Keratinocyte (primary cell): ENCODE measurements around the gene ADAMTS2. TPM values are rescaled to one million over a fixed set of nuclear protein-coding genes. Genes with fewer than 3 reads are reported as not detected.

Experiments used
- DNase-seq: peaks from one replicate; pipeline ENCODE4 v3.0.0-alpha.2; 2011; ENCODE audit warnings: low read depth, missing footprints, low spot score
- FAIRE-seq: peaks from 2 replicates; lab custom pipeline; 2011; peaks lifted over from hg19 to GRCh38; lab: Jason Lieb, UNC
- H2AFZ ChIP-seq: 2 replicates; pipeline ENCODE4 v1.6.0; 2012; ENCODE audit warnings: low read length, control low read depth, inconsistent platforms; ENCODE audit not compliant: control insufficient read depth
- H3K27ac ChIP-seq: 2 replicates; pipeline ENCODE4 v1.5.1; 2011; ENCODE audit warnings: low read length; ENCODE audit not compliant: control insufficient read depth, insufficient read depth
- H3K27me3 ChIP-seq: 3 replicates; pipeline ENCODE4 v1.6.0; 2011; ENCODE audit warnings: low read length; ENCODE audit not compliant: control insufficient read depth, insufficient read depth; ENCODE audit errors: extremely low read depth
- H3K36me3 ChIP-seq, 2 experiments: 2 replicates in 1 of 2; 3 replicates in 1 of 2; pipeline ENCODE4 v1.5.1; 2011; ENCODE audit warnings: low read length in 2 of 2, mild to moderate bottlenecking in 1 of 2; ENCODE audit not compliant: control insufficient read depth in 2 of 2, insufficient read depth in 2 of 2; ENCODE audit errors: extremely low read depth in 1 of 2
- H3K4me1 ChIP-seq: 3 replicates; pipeline ENCODE4 v1.5.1; 2011; ENCODE audit warnings: low read length; ENCODE audit not compliant: control insufficient read depth, insufficient read depth; ENCODE audit errors: extremely low read depth
- H3K4me2 ChIP-seq: 3 replicates; pipeline ENCODE4 v1.6.0; 2011; ENCODE audit warnings: low read depth, low read length; ENCODE audit not compliant: control insufficient read depth, insufficient read depth; ENCODE audit errors: extremely low read depth
- H3K4me3 ChIP-seq, 3 experiments: fragments of 200-600 bp in 1 of 3; sonication (generic) in 1 of 3; 2 replicates in 2 of 3; 3 replicates in 1 of 3; pipeline ENCODE4 v1.5.1; 2011 to 2016; ENCODE audit warnings: low read length in 3 of 3, mild to moderate bottlenecking in 3 of 3, control low read depth in 2 of 3, inconsistent platforms in 1 of 3, low read depth in 1 of 3, mixed read lengths in 1 of 3, mixed run types in 1 of 3, moderate library complexity in 1 of 3; ENCODE audit not compliant: control insufficient read depth in 2 of 3, insufficient read depth in 2 of 3; ENCODE audit errors: extremely low read depth in 1 of 3
- H3K79me2 ChIP-seq: 2 replicates; pipeline ENCODE4 v1.6.0; 2012; ENCODE audit warnings: low read length; ENCODE audit not compliant: control insufficient read depth, insufficient read depth
- H3K9ac ChIP-seq: 3 replicates; pipeline ENCODE4 v1.6.0; 2011; ENCODE audit warnings: low read length; ENCODE audit not compliant: control insufficient read depth, insufficient read depth; ENCODE audit errors: extremely low read depth
- H3K9me1 ChIP-seq: 3 replicates; pipeline ENCODE4 v1.6.0; 2011; ENCODE audit warnings: low read length; ENCODE audit not compliant: control insufficient read depth, insufficient read depth; ENCODE audit errors: extremely low read depth
- H3K9me3 ChIP-seq: 2 replicates; pipeline ENCODE4 v1.5.1; 2012; ENCODE audit warnings: low read depth, low read length; ENCODE audit not compliant: control insufficient read depth
- H4K20me1 ChIP-seq: 3 replicates; pipeline ENCODE4 v1.6.0; 2011; ENCODE audit warnings: low read length; ENCODE audit not compliant: control insufficient read depth, insufficient read depth; ENCODE audit errors: extremely low read depth
- EZH2 ChIP-seq: IDR thresholded peaks from one replicate; pipeline ENCODE4 v1.6.1; 2012; ENCODE audit warnings: inconsistent platforms, mild to moderate bottlenecking, low read length, moderate library complexity
- dilution Hi-C: fragments of 300-500 bp; cut with MboI; formaldehyde crosslinking; loops from one replicate; pipeline ENCODE4 v1.7.0; 2020; ENCODE audit warnings: low sequenced_read_pairs; ENCODE audit not compliant: extremely low pct_ligation_motif_present
- polyA plus RNA-seq, 5 experiments: library from polyadenylated mRNA; depleted of rRNA in 3 of 5; stranded (reverse) in 3 of 5; stranded (forward) in 1 of 5; unstranded in 1 of 5; fragments of >200 nt; gene quantifications; 1 replicate in 1 of 5; 2 replicates in 3 of 5; 3 replicates in 1 of 5; pipeline versions ENCODE4 v1.2.1 to v1.2.3, GENCODE V29; 2011 to 2012; ENCODE audit warnings: missing spikeins in 2 of 5, low read depth in 1 of 5, low replicate concordance in 1 of 5
- TF ChIP-seq, protein P1 (sequence below), 3 experiments: IDR thresholded peaks in 1 of 3; conservative IDR thresholded peaks in 1 of 3; optimal IDR thresholded peaks in 1 of 3; 2 replicates in 2 of 3; 3 replicates in 1 of 3; pipeline versions ENCODE3 to v1.5.1; 2011; ENCODE audit warnings: low read length in 3 of 3, mild to moderate bottlenecking in 3 of 3, moderate library complexity in 2 of 3, control low read depth in 1 of 3, inconsistent platforms in 1 of 3; ENCODE audit not compliant: insufficient read depth in 2 of 3; ENCODE audit errors: extremely low read depth in 1 of 3

The ADAMTS2 gene
- polyA plus RNA-seq, 1 donor (not counting 4 experiments of a cell fraction or from before 2014, with no cell fraction given), result not detected

DNA sequence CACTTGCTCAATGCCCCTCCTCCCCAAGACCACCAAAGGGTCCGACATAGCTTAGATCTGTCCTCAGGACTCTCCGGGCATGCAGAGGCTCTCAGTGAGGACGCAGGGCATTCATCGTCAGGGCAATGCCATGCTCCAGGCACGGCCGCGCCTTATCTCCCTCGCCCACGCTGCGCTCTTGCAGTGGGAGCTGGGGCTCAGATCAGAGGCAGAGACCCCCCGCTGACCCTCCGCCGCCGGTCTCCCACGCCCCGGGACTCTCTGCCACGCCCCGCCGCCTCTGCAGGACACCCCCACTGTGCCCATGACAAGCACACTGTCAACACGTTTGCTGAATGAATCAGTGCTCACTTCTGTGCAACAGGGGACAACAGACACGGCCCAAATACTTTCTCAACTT, 140.7 kb downstream of the ADAMTS2 start:
- no peak overlapping the region for H3K4me3 ChIP-seq
- H4K20me1 ChIP-seq, result no peaks in the 10 kb centered on the region
- FAIRE-seq, result no peak
- no peak overlapping the region for H3K4me2 ChIP-seq
- H3K9ac ChIP-seq, result no peak overlapping the region
- TF ChIP-seq, protein P1, sequence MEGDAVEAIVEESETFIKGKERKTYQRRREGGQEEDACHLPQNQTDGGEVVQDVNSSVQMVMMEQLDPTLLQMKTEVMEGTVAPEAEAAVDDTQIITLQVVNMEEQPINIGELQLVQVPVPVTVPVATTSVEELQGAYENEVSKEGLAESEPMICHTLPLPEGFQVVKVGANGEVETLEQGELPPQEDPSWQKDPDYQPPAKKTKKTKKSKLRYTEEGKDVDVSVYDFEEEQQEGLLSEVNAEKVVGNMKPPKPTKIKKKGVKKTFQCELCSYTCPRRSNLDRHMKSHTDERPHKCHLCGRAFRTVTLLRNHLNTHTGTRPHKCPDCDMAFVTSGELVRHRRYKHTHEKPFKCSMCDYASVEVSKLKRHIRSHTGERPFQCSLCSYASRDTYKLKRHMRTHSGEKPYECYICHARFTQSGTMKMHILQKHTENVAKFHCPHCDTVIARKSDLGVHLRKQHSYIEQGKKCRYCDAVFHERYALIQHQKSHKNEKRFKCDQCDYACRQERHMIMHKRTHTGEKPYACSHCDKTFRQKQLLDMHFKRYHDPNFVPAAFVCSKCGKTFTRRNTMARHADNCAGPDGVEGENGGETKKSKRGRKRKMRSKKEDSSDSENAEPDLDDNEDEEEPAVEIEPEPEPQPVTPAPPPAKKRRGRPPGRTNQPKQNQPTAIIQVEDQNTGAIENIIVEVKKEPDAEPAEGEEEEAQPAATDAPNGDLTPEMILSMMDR (optimal IDR thresholded peaks at IDR 0.05 in 1 of 3, IDR thresholded peaks at IDR 0.05 in 1 of 3, conservative IDR thresholded peaks at IDR 0.05 in 1 of 3; ENCODE audit: extremely low read depth in 1 of 3, insufficient read depth in 2 of 3, low read length in 3 of 3), result no peak
- no peak for TF ChIP-seq EZH2
- no peaks in the 10 kb centered on the region for H3K4me1 ChIP-seq
- DNase-seq, result no peak
- no peak overlapping the region for H2AFZ ChIP-seq
- dilution Hi-C loops, result no loop called here
- no peak overlapping the region for H3K27ac ChIP-seq
- peaks cover 15% of the 10 kb centered on the region for H3K9me3 ChIP-seq
- no peaks in the 10 kb centered on the region for H3K9me1 ChIP-seq
- no peaks in the 10 kb centered on the region for H3K79me2 ChIP-seq
- H3K27me3 ChIP-seq, result no peaks in the 10 kb centered on the region
- H3K36me3 ChIP-seq, result no peaks in the 10 kb centered on the region

DNA sequence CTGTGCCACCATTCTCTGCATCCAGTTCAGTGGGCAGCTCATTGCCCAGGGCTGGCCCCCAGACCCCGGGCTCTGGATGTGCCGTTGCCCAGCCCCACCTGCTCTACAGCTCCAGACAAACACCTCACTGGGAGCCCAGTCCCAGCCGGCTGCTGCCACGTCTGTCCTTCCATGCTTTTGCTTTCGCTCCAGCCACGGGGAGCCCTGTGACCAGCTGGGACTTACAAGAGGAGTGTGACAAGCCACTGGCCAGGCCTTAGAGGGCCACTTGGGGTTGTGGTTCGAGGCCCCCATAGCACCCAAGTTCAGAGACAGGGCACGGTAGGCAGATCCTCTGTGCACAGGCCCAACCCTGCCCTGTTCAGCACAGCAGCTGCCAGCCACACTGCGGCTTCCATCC, 142.0 kb downstream of the ADAMTS2 start:
- dilution Hi-C loops, result no loop called here
- FAIRE-seq, result no peak
- H3K4me1 ChIP-seq, result no peaks in the 10 kb centered on the region
- H4K20me1 ChIP-seq, result no peaks in the 10 kb centered on the region
- no peaks in the 10 kb centered on the region for H3K9me1 ChIP-seq
- no peak overlapping the region for H3K4me3 ChIP-seq
- H3K79me2 ChIP-seq, result no peaks in the 10 kb centered on the region
- H3K36me3 ChIP-seq, result no peaks in the 10 kb centered on the region
- TF ChIP-seq, protein P1 (optimal IDR thresholded peaks at IDR 0.05 in 1 of 3, IDR thresholded peaks at IDR 0.05 in 1 of 3, conservative IDR thresholded peaks at IDR 0.05 in 1 of 3; ENCODE audit: extremely low read depth in 1 of 3, insufficient read depth in 2 of 3, low read length in 3 of 3), result no peak
- no peak for TF ChIP-seq EZH2
- H3K9ac ChIP-seq, result no peak overlapping the region
- DNase-seq, result no peak
- H3K27me3 ChIP-seq, result no peaks in the 10 kb centered on the region
- peaks cover 18% of the 10 kb centered on the region for H3K9me3 ChIP-seq
- no peak overlapping the region for H2AFZ ChIP-seq
- no peak overlapping the region for H3K27ac ChIP-seq
- H3K4me2 ChIP-seq, result no peak overlapping the region
